ENCODE measurements around the gene ADAT3. TPM values are rescaled to one million over a fixed set of nuclear protein-coding genes. Genes with fewer than 3 reads are reported as not detected.

Gene ADAT3
- total RNA-seq, 4 donors from 2014 or later: 4.7 to 20.4 (median 11.1) TPM

- no peak overlapping the region for H3K4me3 ChIP-seq
- H3K4me1 ChIP-seq: peaks cover 0 to 8% (median 0%) of the 10 kb centered on the region in 3 donors
- H3K27me3 ChIP-seq: no peaks in the 10 kb centered on the region
- no peak for DNase-seq
- intact Hi-C loops (cut with DNase I): loop anchor here (10.0 kb wide), 1 partner anchor 180 kb away; no protein-coding TSS in a partner anchor
- peaks cover 0 to 52% (median 3%) of the 10 kb centered on the region in 3 donors for H3K36me3 ChIP-seq
- no peaks in the 10 kb centered on the region for H3K9me3 ChIP-seq
- H3K27ac ChIP-seq: no peak overlapping the region
- 93 to 100% methylated on average over 2 to 11 of the region's 15 CpGs for WGBS, 2 donors
- no peak for TF ChIP-seq POLR2A (IDR thresholded peaks at IDR 0.05)
These were observed 49.3 kb downstream of the ADAT3 start for GRCh38 chr19:1954532-1954933.

GRCh38 chr19:1955171-1956121, 50.2 kb downstream of the ADAT3 start:
- H3K36me3 ChIP-seq: peaks cover 0 to 48% (median 0%) of the 10 kb centered on the region in 3 donors
- no CpG with 5 or more reads among the region's 51 CpGs for WGBS, 2 donors
- H3K4me3 ChIP-seq: no peak overlapping the region
- H3K27ac ChIP-seq: no peak overlapping the region
- TF ChIP-seq, protein P1, sequence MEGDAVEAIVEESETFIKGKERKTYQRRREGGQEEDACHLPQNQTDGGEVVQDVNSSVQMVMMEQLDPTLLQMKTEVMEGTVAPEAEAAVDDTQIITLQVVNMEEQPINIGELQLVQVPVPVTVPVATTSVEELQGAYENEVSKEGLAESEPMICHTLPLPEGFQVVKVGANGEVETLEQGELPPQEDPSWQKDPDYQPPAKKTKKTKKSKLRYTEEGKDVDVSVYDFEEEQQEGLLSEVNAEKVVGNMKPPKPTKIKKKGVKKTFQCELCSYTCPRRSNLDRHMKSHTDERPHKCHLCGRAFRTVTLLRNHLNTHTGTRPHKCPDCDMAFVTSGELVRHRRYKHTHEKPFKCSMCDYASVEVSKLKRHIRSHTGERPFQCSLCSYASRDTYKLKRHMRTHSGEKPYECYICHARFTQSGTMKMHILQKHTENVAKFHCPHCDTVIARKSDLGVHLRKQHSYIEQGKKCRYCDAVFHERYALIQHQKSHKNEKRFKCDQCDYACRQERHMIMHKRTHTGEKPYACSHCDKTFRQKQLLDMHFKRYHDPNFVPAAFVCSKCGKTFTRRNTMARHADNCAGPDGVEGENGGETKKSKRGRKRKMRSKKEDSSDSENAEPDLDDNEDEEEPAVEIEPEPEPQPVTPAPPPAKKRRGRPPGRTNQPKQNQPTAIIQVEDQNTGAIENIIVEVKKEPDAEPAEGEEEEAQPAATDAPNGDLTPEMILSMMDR (IDR thresholded peaks at IDR 0.05): no peak
- TF ChIP-seq POLR2A (IDR thresholded peaks at IDR 0.05): no peak
- no peaks in the 10 kb centered on the region for H3K27me3 ChIP-seq
- H3K9me3 ChIP-seq: no peaks in the 10 kb centered on the region
- intact Hi-C loops (cut with DNase I): loop anchor here (10.0 kb wide), 1 partner anchor 179 kb away; no protein-coding TSS in a partner anchor
- peaks cover 0 to 8% (median 0%) of the 10 kb centered on the region in 3 donors for H3K4me1 ChIP-seq
- no peak for DNase-seq

DNA sequence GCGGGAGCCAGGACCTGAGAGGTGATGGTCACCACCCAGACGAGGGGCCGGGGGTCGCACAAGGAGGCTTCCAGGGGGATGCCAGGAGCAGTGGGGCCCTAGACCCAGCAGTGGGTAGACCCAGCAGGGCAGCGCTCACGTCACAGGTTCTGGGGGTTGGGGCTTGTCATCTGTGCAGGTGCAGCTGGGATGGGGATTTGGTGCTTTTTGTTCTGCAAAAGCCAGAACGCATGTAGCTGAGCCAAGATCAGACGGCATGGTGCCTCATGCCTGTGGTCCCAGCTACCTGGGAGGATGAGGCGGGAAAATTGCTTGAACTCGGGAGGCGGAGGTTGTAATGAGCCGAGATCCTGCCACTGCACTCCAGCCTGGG, 50.9 kb downstream of the ADAT3 start:
- 89 to 93% methylated on average over 5 to 7 of the region's 12 CpGs for WGBS, 2 donors
- Histone ChIP-seq H3K27ac (no peak overlapping the region), H3K36me3 (peaks cover 0 to 50% (median 0%) of the 10 kb centered on the region in 3 donors), H3K4me3 (no peak overlapping the region), H3K27me3 (no peaks in the 10 kb centered on the region), H3K4me1 (peaks cover 0 to 8% (median 0%) of the 10 kb centered on the region in 3 donors), H3K9me3 (no peaks in the 10 kb centered on the region)
- DNase-seq: no peak
- TF ChIP-seq, protein P1 (IDR thresholded peaks at IDR 0.05): no peak
- TF ChIP-seq POLR2A (IDR thresholded peaks at IDR 0.05): no peak
- intact Hi-C loops (cut with DNase I): loop anchor here (10.0 kb wide), 1 partner anchor 179 kb away; no protein-coding TSS in a partner anchor

GRCh38 chr19:1956868-1957492, 51.8 kb downstream of the ADAT3 start:
- Histone ChIP-seq H3K9me3 (no peaks in the 10 kb centered on the region), H3K36me3 (peaks cover 0 to 55% (median 0%) of the 10 kb centered on the region in 3 donors), H3K4me3 (no peak overlapping the region), H3K27me3 (no peaks in the 10 kb centered on the region), H3K27ac (no peak overlapping the region), H3K4me1 (peaks cover 0 to 8% (median 0%) of the 10 kb centered on the region in 3 donors)
- 82% methylated on average over 18 to 25 of the region's 28 CpGs for WGBS, 2 donors
- TF ChIP-seq, protein P1 (IDR thresholded peaks at IDR 0.05): no peak
- no peak for TF ChIP-seq POLR2A (IDR thresholded peaks at IDR 0.05)
- DNase-seq: no peak
- intact Hi-C loops (cut with DNase I): loop anchor here (10.0 kb wide), 1 partner anchor 178 kb away; no protein-coding TSS in a partner anchor

DNA sequence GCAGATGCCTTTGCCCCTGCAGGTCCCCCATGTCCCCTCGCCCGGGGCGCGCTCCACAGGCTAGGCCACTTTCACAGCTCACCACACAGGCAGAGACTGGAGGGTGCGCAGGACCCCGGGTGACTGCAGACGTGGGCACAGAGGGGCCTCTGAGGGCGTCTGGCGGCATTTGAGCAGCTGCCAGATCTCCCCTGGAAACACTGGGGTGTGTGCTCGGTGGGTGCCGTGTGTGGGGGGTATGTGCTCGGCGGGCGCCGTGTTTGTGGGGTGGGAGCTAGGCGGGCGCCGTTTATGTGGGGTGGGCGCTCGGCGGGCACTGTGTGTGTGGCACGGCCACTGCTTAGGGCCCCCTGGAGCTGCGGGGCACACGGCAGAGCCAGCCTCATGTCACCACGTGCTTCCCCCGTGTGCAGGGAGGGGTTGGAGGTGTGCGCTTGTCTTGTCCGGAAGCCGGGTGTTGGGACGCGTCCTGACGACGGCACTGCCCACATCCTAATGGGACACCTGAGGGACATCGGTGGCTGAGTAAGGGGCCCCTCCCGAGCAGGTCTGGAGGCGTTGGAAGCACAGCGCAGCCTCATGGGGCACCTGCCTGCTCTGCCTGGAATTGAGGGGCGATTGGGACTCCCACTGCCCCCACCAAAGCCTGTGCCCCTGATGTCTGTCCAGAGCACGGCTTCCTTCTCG, 52.5 kb downstream of the ADAT3 start:
- no peak overlapping the region for H3K27ac ChIP-seq
- no peak for DNase-seq
- WGBS, 2 donors: 82% methylated on average over 14 of the region's 40 CpGs; no CpG with 5 or more reads in 1 of the 2 donors
- no peak overlapping the region for H3K4me3 ChIP-seq
- H3K36me3 ChIP-seq: peaks cover 0 to 55% (median 0%) of the 10 kb centered on the region in 3 donors
- H3K27me3 ChIP-seq: no peaks in the 10 kb centered on the region
- peaks cover 0 to 8% (median 0%) of the 10 kb centered on the region in 3 donors for H3K4me1 ChIP-seq
- no peaks in the 10 kb centered on the region for H3K9me3 ChIP-seq
- intact Hi-C loops (cut with DNase I): loop anchor here (10.0 kb wide), 1 partner anchor 177 kb away; no protein-coding TSS in a partner anchor
- TF ChIP-seq POLR2A (IDR thresholded peaks at IDR 0.05): no peak
- TF ChIP-seq, protein P1 (IDR thresholded peaks at IDR 0.05): no peak

Measured in esophagus squamous epithelium (tissue), 5 donors.